ENCODE results near the gene MUCL3. TPM values are rescaled to one million over a fixed set of nuclear protein-coding genes. Genes with fewer than 3 reads are reported as not detected.

Gene MUCL3
- polyA plus RNA-seq, 1 of the 3 experiments (the other 2 are of a cell fraction) = not detected

DNA sequence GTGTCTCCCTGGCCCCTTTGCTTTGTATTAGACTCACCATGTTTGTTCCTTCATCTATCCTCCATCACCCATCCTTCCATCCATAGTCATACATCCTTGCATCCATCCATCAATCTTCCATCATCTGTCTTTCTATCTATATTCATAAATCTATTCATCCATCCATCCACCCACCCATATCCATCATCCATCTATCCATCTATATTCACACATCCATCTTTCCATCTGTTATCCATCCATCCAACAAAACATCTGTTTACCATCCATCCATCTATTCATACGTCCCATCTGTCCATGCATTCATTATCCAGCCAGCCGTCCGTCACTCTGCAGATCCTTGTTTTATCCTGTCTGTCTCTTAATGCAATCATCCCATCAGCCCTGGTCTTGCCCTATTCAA is 45.8 kb upstream of the MUCL3 start:
- H3K27ac ChIP-seq (ENCODE audit: low read depth in 2 of 2, low read length in 1 of 2) = no peak overlapping the region
- no peaks in the 10 kb centered on the region for H4K20me1 ChIP-seq (ENCODE audit: insufficient read depth)
- no peaks in the 10 kb centered on the region for H3K9me2 ChIP-seq
- DNase-seq = no peak
- POLR2A ChIA-PET = interaction anchor here (1.4 kb wide), 1 partner anchor 13 kb away, joined by 3 read pairs; the partner anchor contains the start of gene GTF2H4
- CTCF ChIA-PET = interaction anchor here (0.6 kb wide), 1 partner anchor 192 kb away, joined by 3 read pairs; no protein-coding TSS in a partner anchor
- no peak overlapping the region for H2AFZ ChIP-seq (ENCODE audit: low read depth)
- H3K9me3 ChIP-seq = no peaks in the 10 kb centered on the region
- H3K4me3 ChIP-seq (ENCODE audit: low read depth in 2 of 2, low read length in 1 of 2) = no peak overlapping the region
- 98% methylated on average over 3 of the region's 3 CpGs for WGBS (ENCODE audit: low lambda C conversion rate)
- peaks cover 0 to 4% of the 10 kb centered on the region in 2 experiments; a peak in 1 of 4 replicates for H3K4me1 ChIP-seq (ENCODE audit: control insufficient read depth in 1 of 2, insufficient read depth in 2 of 2, low read depth in 1 of 2, low read length in 1 of 2)
- H3K4me2 ChIP-seq = no peak overlapping the region
- H3K36me3 ChIP-seq (replicated peaks in 1 of 2; ENCODE audit: control insufficient read depth in 1 of 2, insufficient read depth in 2 of 2, low read length in 1 of 2) = peaks cover 16 to 72% of the 10 kb centered on the region in 2 experiments
- H3K9ac ChIP-seq = no peak overlapping the region
- no peaks in the 10 kb centered on the region for H3K27me3 ChIP-seq (ENCODE audit: insufficient read depth)
- H3F3A ChIP-seq (replicated peaks; ENCODE audit: insufficient read depth) = no peaks in the 10 kb centered on the region
- peaks cover 10% of the 10 kb centered on the region; the same call in 1 of the 2 replicates for H3K79me2 ChIP-seq (ENCODE audit: insufficient read depth)
- no peak for TF ChIP-seq SIN3A (IDR thresholded peaks at IDR 0.05; ENCODE audit: borderline replicate concordance, low read depth, low read length)
- TF ChIP-seq, protein P1, sequence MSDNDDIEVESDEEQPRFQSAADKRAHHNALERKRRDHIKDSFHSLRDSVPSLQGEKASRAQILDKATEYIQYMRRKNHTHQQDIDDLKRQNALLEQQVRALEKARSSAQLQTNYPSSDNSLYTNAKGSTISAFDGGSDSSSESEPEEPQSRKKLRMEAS (IDR thresholded peaks at IDR 0.05; ENCODE audit: low read depth) = no peak
- no peak for TF ChIP-seq SMC3 (IDR thresholded peaks at IDR 0.05; ENCODE audit: low read depth, low read length)
- TF ChIP-seq MEF2A (IDR thresholded peaks at IDR 0.05; ENCODE audit: borderline replicate concordance, low read depth) = no peak
- TF ChIP-seq TCF12 (IDR thresholded peaks at IDR 0.05) = no peak
- TF ChIP-seq FOXJ3 (CRISPR knock-in tag; IDR thresholded peaks at IDR 0.05) = no peak
- TF ChIP-seq, protein P2, sequence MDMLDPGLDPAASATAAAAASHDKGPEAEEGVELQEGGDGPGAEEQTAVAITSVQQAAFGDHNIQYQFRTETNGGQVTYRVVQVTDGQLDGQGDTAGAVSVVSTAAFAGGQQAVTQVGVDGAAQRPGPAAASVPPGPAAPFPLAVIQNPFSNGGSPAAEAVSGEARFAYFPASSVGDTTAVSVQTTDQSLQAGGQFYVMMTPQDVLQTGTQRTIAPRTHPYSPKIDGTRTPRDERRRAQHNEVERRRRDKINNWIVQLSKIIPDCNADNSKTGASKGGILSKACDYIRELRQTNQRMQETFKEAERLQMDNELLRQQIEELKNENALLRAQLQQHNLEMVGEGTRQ (IDR thresholded peaks at IDR 0.05; ENCODE audit: borderline replicate concordance, low read depth, low read length) = no peak
- TF ChIP-seq GATA2 (CRISPR knock-in tag; IDR thresholded peaks at IDR 0.05) = no peak
- no peak for TF ChIP-seq FOXM1 (IDR thresholded peaks at IDR 0.05; ENCODE audit: low read depth)
- no peak for TF ChIP-seq NRF1 (IDR thresholded peaks at IDR 0.05; ENCODE audit: low read depth, low read length)
- no peak for TF ChIP-seq RAD21 (IDR thresholded peaks at IDR 0.05; ENCODE audit: low read length)
- TF ChIP-seq, protein P3, sequence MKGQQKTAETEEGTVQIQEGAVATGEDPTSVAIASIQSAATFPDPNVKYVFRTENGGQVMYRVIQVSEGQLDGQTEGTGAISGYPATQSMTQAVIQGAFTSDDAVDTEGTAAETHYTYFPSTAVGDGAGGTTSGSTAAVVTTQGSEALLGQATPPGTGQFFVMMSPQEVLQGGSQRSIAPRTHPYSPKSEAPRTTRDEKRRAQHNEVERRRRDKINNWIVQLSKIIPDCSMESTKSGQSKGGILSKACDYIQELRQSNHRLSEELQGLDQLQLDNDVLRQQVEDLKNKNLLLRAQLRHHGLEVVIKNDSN (IDR thresholded peaks at IDR 0.05; ENCODE audit: borderline replicate concordance, low read depth) = no peak
- TF ChIP-seq, protein P4, sequence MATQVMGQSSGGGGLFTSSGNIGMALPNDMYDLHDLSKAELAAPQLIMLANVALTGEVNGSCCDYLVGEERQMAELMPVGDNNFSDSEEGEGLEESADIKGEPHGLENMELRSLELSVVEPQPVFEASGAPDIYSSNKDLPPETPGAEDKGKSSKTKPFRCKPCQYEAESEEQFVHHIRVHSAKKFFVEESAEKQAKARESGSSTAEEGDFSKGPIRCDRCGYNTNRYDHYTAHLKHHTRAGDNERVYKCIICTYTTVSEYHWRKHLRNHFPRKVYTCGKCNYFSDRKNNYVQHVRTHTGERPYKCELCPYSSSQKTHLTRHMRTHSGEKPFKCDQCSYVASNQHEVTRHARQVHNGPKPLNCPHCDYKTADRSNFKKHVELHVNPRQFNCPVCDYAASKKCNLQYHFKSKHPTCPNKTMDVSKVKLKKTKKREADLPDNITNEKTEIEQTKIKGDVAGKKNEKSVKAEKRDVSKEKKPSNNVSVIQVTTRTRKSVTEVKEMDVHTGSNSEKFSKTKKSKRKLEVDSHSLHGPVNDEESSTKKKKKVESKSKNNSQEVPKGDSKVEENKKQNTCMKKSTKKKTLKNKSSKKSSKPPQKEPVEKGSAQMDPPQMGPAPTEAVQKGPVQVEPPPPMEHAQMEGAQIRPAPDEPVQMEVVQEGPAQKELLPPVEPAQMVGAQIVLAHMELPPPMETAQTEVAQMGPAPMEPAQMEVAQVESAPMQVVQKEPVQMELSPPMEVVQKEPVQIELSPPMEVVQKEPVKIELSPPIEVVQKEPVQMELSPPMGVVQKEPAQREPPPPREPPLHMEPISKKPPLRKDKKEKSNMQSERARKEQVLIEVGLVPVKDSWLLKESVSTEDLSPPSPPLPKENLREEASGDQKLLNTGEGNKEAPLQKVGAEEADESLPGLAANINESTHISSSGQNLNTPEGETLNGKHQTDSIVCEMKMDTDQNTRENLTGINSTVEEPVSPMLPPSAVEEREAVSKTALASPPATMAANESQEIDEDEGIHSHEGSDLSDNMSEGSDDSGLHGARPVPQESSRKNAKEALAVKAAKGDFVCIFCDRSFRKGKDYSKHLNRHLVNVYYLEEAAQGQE (IDR thresholded peaks at IDR 0.05; ENCODE audit: low read depth, low read length) = no peak
- no peak for TF ChIP-seq POLR2AphosphoS5 (IDR thresholded peaks at IDR 0.05; ENCODE audit: low read depth, low read length)
- no peak for TF ChIP-seq TEAD4 (IDR thresholded peaks at IDR 0.05; ENCODE audit: borderline replicate concordance, insufficient read depth)
- TF ChIP-seq GABPA (IDR thresholded peaks at IDR 0.05; ENCODE audit: low read depth) = no peak
